ACC112 (cell line): ENCODE results near the gene NUDT17.
"Not testable (repeated sequence)": the region's sequence is repeated elsewhere in the genome, so short reads cannot be mapped to it uniquely, and the experiment has no call there.

ENCODE experiments used
- H2AFZ ChIP-seq: fragments of 200-600 bp; sonication (generic); one replicate; pipeline ENCODE4 v1.6.0; 2017; ENCODE audit warnings: antibody characterized with exemption, low read length; ENCODE audit not compliant: unreplicated experiment
- H3K27ac ChIP-seq: fragments of 200-600 bp; sonication (generic); 2 replicates; pipeline ENCODE4 v1.5.1; 2014; ENCODE audit warnings: low read depth, mild to moderate bottlenecking, antibody characterized with exemption, low read length, moderate library complexity
- H3K27me3 ChIP-seq: fragments of 200-600 bp; sonication (generic); 2 replicates; pipeline ENCODE4 v1.6.1; 2014; ENCODE audit warnings: mild to moderate bottlenecking, antibody characterized with exemption, low read length, moderate library complexity, mixed read lengths; ENCODE audit not compliant: insufficient read depth
- H3K36me3 ChIP-seq: fragments of 200-600 bp; sonication (generic); 2 replicates; pipeline ENCODE4 v1.6.1; 2016; ENCODE audit warnings: mild to moderate bottlenecking, antibody characterized with exemption, low read length, moderate library complexity, mixed read lengths; ENCODE audit not compliant: insufficient read depth
- H3K4me1 ChIP-seq: fragments of 200-600 bp; sonication (generic); one replicate; pipeline ENCODE4 v1.6.1; 2016; ENCODE audit warnings: low read length, mixed read lengths; ENCODE audit not compliant: insufficient read depth, unreplicated experiment, control insufficient read depth
- H3K4me3 ChIP-seq: fragments of 200-600 bp; sonication (generic); 2 replicates; pipeline ENCODE4 v1.5.1; 2014; ENCODE audit warnings: mild to moderate bottlenecking, low read depth, low read length
- H3K79me2 ChIP-seq: fragments of 200-600 bp; sonication (generic); one replicate; pipeline ENCODE4 v1.6.0; 2016; ENCODE audit warnings: low read length; ENCODE audit not compliant: control insufficient read depth, unreplicated experiment, insufficient read depth

Gene NUDT17, protein sequence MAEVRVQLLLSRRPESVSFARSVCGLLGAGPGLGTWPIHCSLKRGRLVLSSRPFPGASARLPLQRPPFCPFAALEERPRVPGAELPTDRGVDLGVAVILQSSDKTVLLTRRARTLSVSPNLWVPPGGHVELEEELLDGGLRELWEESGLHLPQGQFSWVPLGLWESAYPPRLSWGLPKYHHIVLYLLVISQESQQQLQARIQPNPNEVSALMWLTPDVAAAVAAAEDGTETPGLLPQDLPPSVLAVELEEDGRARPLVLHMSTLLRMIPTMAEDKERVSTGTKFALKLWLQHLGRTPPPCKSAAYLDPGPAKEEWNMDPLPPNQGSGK

DNA sequence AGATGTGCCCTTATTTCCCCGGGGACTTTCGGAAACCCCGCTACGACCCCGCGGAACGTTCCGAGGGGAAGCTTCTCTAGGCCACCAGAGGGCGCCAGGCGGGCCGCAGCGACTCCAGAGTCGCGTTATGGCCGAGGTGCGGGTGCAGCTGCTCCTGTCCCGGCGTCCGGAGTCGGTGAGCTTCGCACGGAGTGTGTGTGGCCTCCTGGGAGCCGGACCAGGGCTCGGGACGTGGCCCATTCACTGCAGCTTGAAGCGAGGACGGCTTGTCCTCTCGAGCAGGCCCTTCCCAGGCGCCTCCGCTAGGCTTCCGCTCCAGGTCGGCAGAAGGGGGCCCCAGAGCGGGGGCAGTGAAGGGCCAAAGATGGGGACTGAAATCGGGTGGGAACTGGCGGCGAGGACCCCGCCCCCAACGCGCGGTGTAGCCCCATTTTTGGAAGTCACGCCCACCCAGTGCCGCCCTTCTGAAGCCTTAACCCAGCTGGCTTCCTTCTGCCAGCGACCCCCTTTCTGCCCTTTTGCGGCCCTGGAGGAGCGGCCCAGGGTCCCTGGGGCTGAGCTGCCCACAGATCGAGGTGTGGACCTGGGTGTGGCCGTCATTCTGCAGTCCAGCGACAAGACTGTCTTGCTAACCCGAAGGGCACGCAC is at the start of gene NUDT17:
TSS of gene NUDT17 (plus strand) at position 117 of the 648 bp plus-strand sequence. CDS start at position 128, 11 bp downstream.
- Histone ChIP-seq H3K27ac (peak within 1 kb of the TSS; percentile 23; the same call in 1 of the 2 replicates), H3K27me3 (no peaks in the 10 kb centered on the region), H3K79me2 (no peaks in the 10 kb centered on the region), H3K36me3 (peaks cover 19% of the 10 kb centered on the region), H2AFZ (peak within 1 kb of the TSS; percentile 36), H3K4me3 (peak within 1 kb of the TSS; percentile 69), H3K4me1 (peaks cover 30% of the 10 kb centered on the region)

GRCh38 chr1:145796753-145797152 is 48.7 kb upstream of the NUDT17 start:
- H3K79me2 ChIP-seq = peaks cover 45% of the 10 kb centered on the region
- peaks cover 26% of the 10 kb centered on the region for H3K36me3 ChIP-seq
- H3K4me1 ChIP-seq = no peaks in the 10 kb centered on the region
- H3K27me3 ChIP-seq = no peaks in the 10 kb centered on the region
- H3K4me3 ChIP-seq = no peak overlapping the region
- no peak overlapping the region for H2AFZ ChIP-seq
- no peak overlapping the region for H3K27ac ChIP-seq

GRCh38 chr1:145799806-145800205 is 45.6 kb upstream of the NUDT17 start:
- Histone ChIP-seq H3K36me3 (peaks cover 26% of the 10 kb centered on the region), H3K27me3 (no peaks in the 10 kb centered on the region), H3K27ac (no peak overlapping the region), H3K4me1 (peaks cover 19% of the 10 kb centered on the region), H3K79me2 (peaks cover 65% of the 10 kb centered on the region), H3K4me3 (no peak overlapping the region), H2AFZ (no peak overlapping the region)

DNA sequence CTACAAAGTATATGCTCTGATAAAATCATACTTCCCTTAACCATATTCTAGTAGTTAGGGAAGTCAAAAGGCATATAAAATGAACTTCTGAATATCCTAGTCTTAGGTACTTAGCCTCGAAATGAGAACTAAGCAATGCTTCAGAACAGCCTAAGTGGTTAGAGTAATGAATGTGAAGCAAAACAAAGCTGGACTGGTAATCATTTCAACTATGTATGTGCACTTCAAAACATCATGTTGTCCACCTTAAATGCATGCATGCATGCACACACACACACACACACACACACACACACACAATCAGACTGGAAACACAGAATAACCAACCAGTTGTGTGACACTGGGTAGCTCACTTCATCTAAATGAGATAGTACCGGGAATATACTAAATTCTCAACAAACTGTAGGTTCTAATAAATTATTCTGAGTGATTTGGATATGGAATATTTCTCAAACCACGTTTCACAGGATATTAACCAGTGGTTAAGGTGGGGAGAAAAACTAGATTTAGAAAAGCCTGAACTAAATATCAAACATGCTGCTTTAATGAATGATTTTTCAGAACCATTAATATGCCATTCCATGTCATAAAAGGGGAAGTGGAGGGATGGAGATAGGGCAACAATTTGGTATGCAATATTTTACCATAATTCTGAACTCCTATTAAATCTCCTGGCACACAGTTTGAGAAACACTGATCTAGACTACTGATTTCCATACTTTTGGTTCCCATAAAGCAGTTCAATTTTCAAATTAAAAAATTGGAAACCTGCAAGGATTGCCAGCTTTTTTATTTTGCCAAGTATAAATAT is 41.0 kb upstream of the NUDT17 start:
- H3K27me3 ChIP-seq = no peaks in the 10 kb centered on the region
- H3K79me2 ChIP-seq = peaks cover 84% of the 10 kb centered on the region
- H2AFZ ChIP-seq = no peak overlapping the region
- H3K4me3 ChIP-seq = no peak overlapping the region
- no peak overlapping the region for H3K27ac ChIP-seq
- H3K36me3 ChIP-seq = 0 out of 2 replicates have a peak, but pooled peaks cover 4% of the 10 kb centered on the region
- H3K4me1 ChIP-seq = peaks cover 19% of the 10 kb centered on the region

DNA sequence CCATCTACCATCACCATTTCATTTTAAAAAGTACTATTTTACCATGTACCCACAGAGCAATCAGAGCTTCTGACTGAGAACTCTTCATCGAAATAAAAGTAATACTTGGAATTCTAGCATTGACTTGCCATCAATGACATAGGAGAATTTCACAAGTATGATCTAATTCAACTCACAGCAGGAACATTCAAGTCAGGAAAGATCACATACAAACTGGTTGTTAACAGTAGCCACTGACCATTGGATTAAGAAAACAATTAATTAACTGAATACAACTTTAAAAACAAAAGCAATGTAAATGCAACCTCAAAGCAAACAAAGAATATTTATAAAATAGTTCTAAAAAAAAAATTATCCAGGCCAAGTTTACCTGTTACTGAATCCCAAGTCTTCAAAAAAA is 40.4 kb upstream of the NUDT17 start:
- Histone ChIP-seq H3K36me3 (0 out of 2 replicates have a peak, but pooled peaks cover 4% of the 10 kb centered on the region), H3K79me2 (peaks cover 79% of the 10 kb centered on the region), H3K4me1 (peaks cover 19% of the 10 kb centered on the region), H3K27ac (no peak overlapping the region), H3K4me3 (no peak overlapping the region), H2AFZ (no peak overlapping the region), H3K27me3 (no peaks in the 10 kb centered on the region)

DNA sequence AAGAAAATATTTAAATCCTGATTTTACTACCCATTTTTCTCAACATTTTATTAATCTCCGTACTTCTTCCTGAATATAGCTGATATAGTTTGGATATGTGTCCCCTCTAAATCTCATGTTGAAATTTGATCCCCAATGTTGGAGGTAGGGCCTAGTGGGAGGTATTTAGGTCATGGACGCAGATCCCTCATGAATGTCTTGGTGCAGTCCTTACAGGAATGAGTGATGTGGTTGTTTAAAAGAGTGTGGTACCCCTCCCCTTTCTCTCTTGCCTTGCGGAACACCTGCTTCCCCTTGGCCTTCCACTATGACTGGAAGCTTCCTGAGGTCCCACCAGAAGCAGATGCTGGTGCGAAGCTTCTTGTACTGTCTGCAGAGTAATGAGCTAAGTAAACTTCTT is 39.0 kb upstream of the NUDT17 start:
- peaks cover 19% of the 10 kb centered on the region for H3K4me1 ChIP-seq
- H3K36me3 ChIP-seq = no peaks in the 10 kb centered on the region
- no peak overlapping the region for H2AFZ ChIP-seq
- no peaks in the 10 kb centered on the region for H3K27me3 ChIP-seq
- H3K79me2 ChIP-seq = peaks cover 65% of the 10 kb centered on the region
- no peak overlapping the region for H3K27ac ChIP-seq
- H3K4me3 ChIP-seq = no peak overlapping the region

- no peaks in the 10 kb centered on the region for H3K36me3 ChIP-seq
- H2AFZ ChIP-seq = no peak overlapping the region
- H3K4me3 ChIP-seq = no peak overlapping the region
- no peaks in the 10 kb centered on the region for H3K27me3 ChIP-seq
- H3K27ac ChIP-seq = no peak overlapping the region
- peaks cover 61% of the 10 kb centered on the region for H3K79me2 ChIP-seq
- peaks cover 19% of the 10 kb centered on the region for H3K4me1 ChIP-seq
These were observed 38.6 kb upstream of the NUDT17 start for GRCh38 chr1:145806844-145807243.

DNA sequence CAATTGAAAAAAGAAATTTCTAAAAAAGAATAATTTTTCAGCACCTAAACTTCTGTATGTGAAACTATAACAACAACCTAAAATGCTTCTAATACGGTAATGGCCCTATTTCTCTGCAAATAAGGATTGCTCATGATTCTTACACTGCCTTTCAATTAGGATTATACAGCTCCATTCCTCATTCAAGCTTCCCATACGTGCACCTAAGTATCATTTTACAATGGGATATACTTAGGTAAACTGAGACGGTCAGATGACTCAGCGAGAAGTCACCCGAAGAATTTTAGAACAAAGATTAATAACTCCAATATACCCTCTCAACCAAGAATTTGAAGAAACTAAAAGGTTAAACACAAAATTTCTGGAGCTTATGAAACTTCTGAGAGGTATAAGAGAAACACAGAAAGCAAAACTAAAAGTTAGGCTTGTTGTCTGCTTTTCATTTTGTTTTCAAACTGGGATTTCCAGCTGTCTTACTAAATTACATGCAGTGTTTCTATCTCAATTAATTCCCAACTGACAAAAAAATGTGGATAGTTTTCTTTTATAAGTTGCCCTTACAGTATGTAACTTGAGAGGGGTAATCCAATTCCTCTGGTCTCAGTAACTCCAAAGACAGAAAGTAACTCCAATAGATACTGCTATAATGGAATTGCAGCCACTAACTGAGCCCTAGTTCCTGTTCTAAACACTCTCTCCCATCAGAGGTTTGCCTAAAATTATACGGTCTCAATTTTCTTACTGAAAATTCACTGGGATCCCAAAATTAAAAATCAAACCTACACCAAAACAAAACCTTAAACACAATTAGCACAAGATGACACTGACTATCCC is 32.2 kb upstream of the NUDT17 start:
- Histone ChIP-seq H3K79me2 (peaks cover 18% of the 10 kb centered on the region), H3K27ac (peak overlapping the region; percentile 43)
- not testable (repeated sequence) for H3K4me3 ChIP-seq, H3K4me1 ChIP-seq, H3K36me3 ChIP-seq, H2AFZ ChIP-seq, H3K27me3 ChIP-seq

DNA sequence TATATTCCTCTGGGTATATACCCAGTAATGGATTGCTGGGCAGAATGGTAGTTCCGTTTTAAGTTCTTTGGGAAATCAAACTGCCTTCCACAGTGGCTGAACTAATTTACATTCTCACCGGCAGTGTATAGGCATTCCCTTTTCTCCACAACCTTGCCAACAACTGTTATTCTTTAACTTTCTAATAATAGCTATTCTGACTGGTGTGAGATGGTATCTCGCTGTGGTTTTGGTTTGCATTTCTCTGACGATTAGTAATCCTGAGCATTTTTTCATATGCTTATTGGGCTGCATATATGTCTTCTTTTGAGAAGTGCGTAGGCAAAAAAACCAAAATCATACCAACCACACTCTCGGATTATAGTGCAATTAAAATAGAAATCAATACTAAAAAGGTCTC is 27.3 kb upstream of the NUDT17 start:
- not testable (repeated sequence) for H3K4me1 ChIP-seq, H2AFZ ChIP-seq, H3K4me3 ChIP-seq, H3K27me3 ChIP-seq, H3K36me3 ChIP-seq
- peaks cover 20% of the 10 kb centered on the region for H3K79me2 ChIP-seq
- peak overlapping the region; percentile 53 for H3K27ac ChIP-seq

DNA sequence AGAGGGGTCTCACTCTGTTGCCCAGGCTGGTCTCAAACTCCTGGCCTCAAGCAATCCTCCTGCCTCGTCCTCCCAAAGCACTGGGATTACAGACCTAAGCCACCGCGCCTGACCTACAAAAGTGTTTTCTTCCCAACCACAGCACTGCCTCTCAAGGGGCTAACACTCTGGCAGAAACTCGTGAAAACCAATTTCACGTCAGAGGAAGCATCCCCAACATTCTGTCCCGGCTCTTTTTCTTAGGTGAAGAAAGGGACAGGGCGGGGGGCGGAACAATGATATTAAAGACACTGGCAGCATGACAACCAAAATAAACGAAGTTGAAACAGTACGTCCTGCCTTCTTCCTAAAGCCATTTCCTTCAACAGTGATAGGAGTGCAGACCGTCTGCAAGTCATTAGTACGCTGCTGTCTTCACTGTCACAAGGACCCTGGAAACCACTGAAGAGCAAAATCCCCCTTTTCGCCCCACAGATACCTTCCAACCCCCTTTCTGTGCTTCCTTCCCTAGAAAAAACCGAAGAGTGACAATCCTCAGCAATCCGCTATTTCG is 22.6 kb upstream of the NUDT17 start:
- H3K27me3 ChIP-seq, H3K27ac ChIP-seq, H2AFZ ChIP-seq: not testable (repeated sequence)
- H3K36me3 ChIP-seq = peaks cover 19% of the 10 kb centered on the region
- H3K4me1 ChIP-seq = peaks cover 12% of the 10 kb centered on the region
- H3K4me3 ChIP-seq = peak overlapping the region; percentile 62
- H3K79me2 ChIP-seq = peaks cover 41% of the 10 kb centered on the region
